Transverse colon (tissue), 4 donors: Measurements from ENCODE around the gene BMERB1.

ENCODE experiments used
- CTCF ChIP-seq, 5 experiments: fragments of 200-600 bp in 3 of 5; fragments of 450-650 bp in 2 of 5; sonication (generic) in 3 of 5; IDR thresholded peaks; 1 replicate in 2 of 5; 2 replicates in 3 of 5; pipeline ENCODE4 v1.5.1; 2016 to 2017; ENCODE audit warnings: antibody characterized with exemption in 5 of 5, inconsistent platforms in 3 of 5, mild to moderate bottlenecking in 2 of 5, moderate library complexity in 1 of 5
- POLR2A ChIP-seq: fragments of 450-650 bp; IDR thresholded peaks from one replicate; pipeline ENCODE4 v1.6.1; 2016; ENCODE audit warnings: antibody characterized with exemption, mild to moderate bottlenecking, moderate library complexity
- POLR2AphosphoS5 ChIP-seq, 3 donors: sonication (generic); formaldehyde crosslinking; IDR thresholded peaks; one replicate each; pipeline ENCODE4 v1.6.1; 2016; ENCODE audit warnings: antibody characterized with exemption in 3 of 3

DNA sequence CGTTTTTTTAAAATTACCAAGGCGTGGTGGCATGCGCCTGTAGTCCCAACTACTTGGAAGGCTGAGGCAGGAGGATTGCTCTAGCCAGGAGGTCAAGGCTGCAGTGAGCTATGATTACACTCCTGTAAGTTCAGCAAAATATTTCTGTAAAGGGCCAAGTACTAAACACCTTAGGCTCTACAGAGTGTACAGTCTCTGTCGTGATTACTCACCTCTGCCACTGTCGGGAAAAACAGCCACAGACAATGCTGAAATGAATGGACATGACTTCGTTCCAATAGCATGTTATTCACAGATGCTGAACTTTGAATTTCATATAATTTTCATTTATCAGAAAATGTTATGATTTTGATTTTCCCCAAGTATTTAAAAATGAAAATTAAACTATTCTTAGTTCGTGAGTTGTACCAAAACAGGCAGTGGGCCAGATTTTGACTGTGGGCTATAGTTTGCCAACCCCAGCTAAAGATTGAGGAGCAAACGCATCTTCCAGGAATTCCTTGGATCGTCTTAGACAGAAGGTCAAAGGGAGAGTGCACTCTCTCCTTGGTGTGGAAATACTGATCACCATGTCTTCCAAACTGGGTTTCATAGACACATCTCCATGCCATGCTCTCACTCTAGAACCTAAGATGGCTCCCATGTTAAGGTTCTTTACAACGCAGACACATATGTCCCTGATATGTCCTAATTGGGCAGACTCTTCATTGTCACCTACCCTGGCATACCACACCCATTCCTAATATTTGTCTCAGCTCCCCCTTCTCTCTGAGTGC, 119.1 kb downstream of the BMERB1 start:
- TF ChIP-seq CTCF (IDR thresholded peaks at IDR 0.05) = no peak
- TF ChIP-seq POLR2A = no peak
- TF ChIP-seq POLR2AphosphoS5 (IDR thresholded peaks at IDR 0.05) = no peak
